Measurements from ENCODE around the gene LSM6.

LSM6 gene

GRCh38 chr4:146238107-146238506 lies 62.6 kb downstream of the LSM6 start:
- H3K4me3 ChIP-seq, result no peak overlapping the region
- H3K27ac ChIP-seq, result no peak overlapping the region

Data from skin epidermis (tissue), 12 donors.